Endothelial cell of hepatic sinusoid (primary cell): ENCODE data around the gene OLFM1.

ENCODE experiments used
- in situ Hi-C: cut with HindIII; loops from 2 replicates; pipeline ENCODE4 v1.10.0; 2017; ENCODE audit warnings: low sequenced_read_pairs

Gene OLFM1

DNA sequence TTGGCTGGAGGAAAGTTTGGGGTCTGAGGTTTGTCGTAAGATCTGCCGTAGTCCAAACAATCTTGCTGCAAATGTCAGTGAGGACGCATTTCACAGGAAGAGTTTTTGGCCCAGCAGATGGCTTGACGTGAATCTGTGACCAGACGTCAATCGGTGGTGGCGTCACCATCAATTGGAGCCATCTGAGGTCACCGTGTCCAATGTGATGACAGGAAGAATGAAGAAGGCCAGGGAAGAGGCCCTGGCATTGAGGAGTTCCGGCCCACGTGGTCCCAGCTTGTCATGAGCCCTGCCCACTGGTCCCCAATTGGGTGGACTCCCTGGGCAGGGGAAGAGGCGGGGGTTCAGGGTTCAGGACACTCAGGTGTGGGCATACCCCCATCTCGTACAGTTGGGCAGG is 79.9 kb downstream of the OLFM1 start:
- in situ Hi-C loops: no loop called here

DNA sequence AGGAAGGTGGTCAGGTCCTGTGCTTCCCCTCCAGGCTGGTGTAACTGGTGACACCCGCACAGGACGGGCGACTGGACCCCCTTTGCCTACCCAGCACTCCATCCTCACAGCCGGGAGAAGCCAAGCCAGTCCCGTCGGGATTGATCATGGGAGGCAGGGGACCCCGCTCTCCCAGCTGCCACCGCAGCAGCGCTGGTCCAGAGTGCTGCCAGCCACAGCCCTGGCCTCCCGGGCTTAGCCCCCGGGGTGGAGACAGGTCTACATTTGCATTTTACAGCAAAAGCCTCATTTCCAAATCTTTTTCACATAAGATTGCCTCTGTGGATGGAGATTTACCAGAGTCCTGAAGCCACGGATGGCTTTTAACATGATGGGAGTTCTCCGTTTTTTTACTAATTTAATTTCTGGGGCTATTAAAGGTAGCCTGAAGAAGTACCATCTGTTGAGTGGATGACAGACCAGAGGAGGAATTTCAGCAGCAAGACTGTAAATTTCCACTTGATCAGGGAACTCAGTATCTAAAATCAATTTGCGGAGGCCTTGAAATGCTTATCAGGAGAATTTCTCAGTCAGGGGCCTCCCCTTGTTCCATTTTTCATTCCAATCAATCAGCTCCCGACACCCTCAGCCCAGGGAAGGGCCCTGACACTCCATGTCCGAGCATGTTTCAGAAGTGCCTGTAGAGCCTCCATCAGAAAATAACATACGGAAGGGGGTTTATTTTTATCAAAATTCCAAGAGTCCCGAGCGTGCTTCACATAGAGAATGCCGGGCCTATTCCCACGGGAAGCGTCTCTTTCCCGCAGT is 80.6 kb downstream of the OLFM1 start:
- in situ Hi-C loops: no loop called here

DNA sequence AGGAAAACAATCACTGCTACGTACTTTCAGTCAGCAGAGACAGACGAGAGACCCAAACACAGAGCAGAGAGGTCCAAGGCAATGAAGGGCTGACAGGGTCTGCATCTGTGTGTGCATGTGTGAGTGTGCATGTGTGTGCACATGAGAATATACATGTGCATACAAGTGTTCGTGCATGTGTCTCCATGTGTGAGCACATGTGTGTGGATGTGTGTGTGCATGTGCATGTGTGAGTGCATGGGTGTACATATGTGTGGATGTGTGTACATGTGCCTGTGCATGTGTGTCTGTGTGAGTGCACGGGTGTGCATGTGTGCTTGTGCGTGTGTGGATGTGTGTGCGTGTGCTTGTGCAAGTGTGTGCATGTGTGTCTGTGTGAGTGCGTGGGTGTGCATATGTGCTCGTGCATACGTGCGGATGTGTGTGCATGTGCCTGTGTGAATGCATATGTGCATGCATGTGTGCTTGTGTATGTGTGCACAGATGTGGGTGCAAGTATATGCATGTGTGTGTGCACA is 82.3 kb downstream of the OLFM1 start:
- in situ Hi-C loops: no loop called here

DNA sequence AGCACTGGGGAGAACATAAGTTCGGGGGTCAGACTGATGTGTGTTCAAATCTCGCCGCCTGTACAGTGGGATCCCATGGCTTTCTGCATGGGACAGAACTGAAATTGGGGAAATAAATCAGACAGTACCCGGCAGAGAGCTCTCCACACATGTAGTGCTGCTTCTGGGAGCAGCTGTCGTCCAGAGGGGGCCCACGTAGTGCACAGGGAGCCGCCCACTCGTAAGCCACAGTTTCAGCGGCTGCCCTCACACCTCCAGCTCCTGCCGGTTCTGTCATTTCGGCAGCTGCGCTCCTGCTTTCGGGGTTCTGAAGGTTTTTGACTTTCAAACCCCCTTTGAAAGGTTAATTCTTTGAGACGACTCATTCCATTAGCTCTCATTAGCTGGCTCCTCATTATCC is 83.1 kb downstream of the OLFM1 start:
- in situ Hi-C loops: no loop called here
